ENCODE measurements around the gene STX2.

DNA sequence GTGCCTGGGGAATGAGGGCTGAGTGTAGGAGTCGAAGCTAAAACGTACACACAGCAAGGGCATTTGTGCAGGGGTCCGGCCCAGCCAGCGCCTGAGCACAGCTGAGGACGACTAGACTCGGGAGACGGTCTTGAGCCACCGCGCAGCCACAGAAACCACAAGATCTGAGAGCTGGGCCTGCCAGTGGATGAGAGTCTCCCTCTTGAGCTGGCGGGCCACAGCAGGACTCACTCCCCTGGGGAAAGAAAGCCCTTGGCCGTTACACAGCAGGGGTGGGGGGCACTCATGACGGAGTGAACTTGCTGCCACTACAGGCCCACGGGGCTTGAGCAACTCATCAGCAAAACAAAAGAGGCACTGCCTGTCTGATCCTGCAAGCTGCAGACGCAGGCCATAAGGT is 23.0 kb downstream of the STX2 start:
- TF ChIP-seq CTCF (IDR thresholded peaks at IDR 0.05; ENCODE audit: insufficient read depth, low read depth, low read length) = no peak
- TF ChIP-seq EZH2 (IDR thresholded peaks at IDR 0.05; ENCODE audit: insufficient read depth, low read length) = no peak
